Measurements from ENCODE around the gene HSD11B2. TPM values are rescaled to one million over a fixed set of nuclear protein-coding genes. Genes with fewer than 3 reads are reported as not detected.
A peak's percentile ranks its signal among the peaks of the same experiment; 100 is the strongest.

HSD11B2 gene
- total and polyA plus RNA-seq, 2 donors (not counting 1 experiment from before 2014, with no cell fraction given) = 0.15 TPM; not detected in 1

- H3K79me2 ChIP-seq (ENCODE audit: control insufficient read depth, insufficient read depth, low read length) = no peaks in the 10 kb centered on the region
- no peaks in the 10 kb centered on the region for H3K9me3 ChIP-seq (ENCODE audit: control insufficient read depth, insufficient read depth, low read depth, low read length)
- no peak for DNase-seq (ENCODE audit: low read depth in 2 of 2)
- H4K20me1 ChIP-seq (ENCODE audit: control insufficient read depth, extremely low read depth, insufficient read depth, low read length) = no peaks in the 10 kb centered on the region
- no peak overlapping the region for H3K4me2 ChIP-seq (ENCODE audit: extremely low read depth, insufficient read depth, low read length)
- H3K9ac ChIP-seq (ENCODE audit: insufficient read depth, low read length) = no peak overlapping the region
- TF ChIP-seq CTCF (conservative IDR thresholded peaks at IDR 0.05 in 1 of 2, IDR thresholded peaks at IDR 0.05 in 1 of 2; ENCODE audit: low read depth in 1 of 2, low read length in 2 of 2) (no peak), EZH2 (IDR thresholded peaks at IDR 0.05; ENCODE audit: low read length, missing control alignments) (no peak)
- no peak overlapping the region for H3K4me3 ChIP-seq (replicated peaks in 1 of 4; ENCODE audit: control extremely low read depth in 1 of 4, insufficient read depth in 1 of 4, low read depth in 3 of 4, low read length in 4 of 4)
- no peaks in the 10 kb centered on the region for H3K36me3 ChIP-seq (ENCODE audit: control insufficient read depth, insufficient read depth, low read length)
- peaks cover 24% of the 10 kb centered on the region for H3K4me1 ChIP-seq (ENCODE audit: control insufficient read depth, extremely low read depth, insufficient read depth, low read length)
- no peaks in the 10 kb centered on the region for H3K27me3 ChIP-seq (ENCODE audit: control insufficient read depth, insufficient read depth, low read length)
- H2AFZ ChIP-seq (ENCODE audit: low read length) = no peak overlapping the region
- no peak overlapping the region for H3K27ac ChIP-seq (ENCODE audit: insufficient read depth, low read length)
Observed at GRCh38 chr16:67405336-67405735, 25.6 kb upstream of the HSD11B2 start.

GRCh38 chr16:67406111-67406971 lies 24.6 kb upstream of the HSD11B2 start:
- Histone ChIP-seq H3K9me3 (ENCODE audit: control insufficient read depth, insufficient read depth, low read depth, low read length) (no peaks in the 10 kb centered on the region), H3K4me1 (ENCODE audit: control insufficient read depth, extremely low read depth, insufficient read depth, low read length) (peaks cover 24% of the 10 kb centered on the region), H4K20me1 (ENCODE audit: control insufficient read depth, extremely low read depth, insufficient read depth, low read length) (no peaks in the 10 kb centered on the region), H3K4me3 (replicated peaks in 1 of 4; ENCODE audit: control extremely low read depth in 1 of 4, insufficient read depth in 1 of 4, low read depth in 3 of 4, low read length in 4 of 4) (peak overlapping the region in 1 of 4 experiments; percentile 12), H3K27ac (ENCODE audit: insufficient read depth, low read length) (peak overlapping the region; percentile 75), H3K36me3 (ENCODE audit: control insufficient read depth, insufficient read depth, low read length) (no peaks in the 10 kb centered on the region), H2AFZ (ENCODE audit: low read length) (no peak overlapping the region), H3K9ac (ENCODE audit: insufficient read depth, low read length) (peak overlapping the region; percentile 33), H3K27me3 (ENCODE audit: control insufficient read depth, insufficient read depth, low read length) (no peaks in the 10 kb centered on the region), H3K4me2 (ENCODE audit: extremely low read depth, insufficient read depth, low read length) (peak overlapping the region; percentile 55), H3K79me2 (ENCODE audit: control insufficient read depth, insufficient read depth, low read length) (no peaks in the 10 kb centered on the region)
- TF ChIP-seq CTCF (conservative IDR thresholded peaks at IDR 0.05 in 1 of 2, IDR thresholded peaks at IDR 0.05 in 1 of 2; ENCODE audit: low read depth in 1 of 2, low read length in 2 of 2) (no peak), EZH2 (IDR thresholded peaks at IDR 0.05; ENCODE audit: low read length, missing control alignments) (no peak)
- peak; percentile 68 to 86 for DNase-seq (ENCODE audit: low read depth in 2 of 2)

GRCh38 chr16:67407176-67407787 lies 23.6 kb upstream of the HSD11B2 start:
- Histone ChIP-seq H3K4me1 (ENCODE audit: control insufficient read depth, extremely low read depth, insufficient read depth, low read length) (peaks cover 24% of the 10 kb centered on the region), H3K36me3 (ENCODE audit: control insufficient read depth, insufficient read depth, low read length) (no peaks in the 10 kb centered on the region), H3K27me3 (ENCODE audit: control insufficient read depth, insufficient read depth, low read length) (no peaks in the 10 kb centered on the region), H2AFZ (ENCODE audit: low read length) (no peak overlapping the region), H4K20me1 (ENCODE audit: control insufficient read depth, extremely low read depth, insufficient read depth, low read length) (no peaks in the 10 kb centered on the region), H3K4me2 (ENCODE audit: extremely low read depth, insufficient read depth, low read length) (peak overlapping the region; percentile 55), H3K27ac (ENCODE audit: insufficient read depth, low read length) (peak overlapping the region; percentile 75), H3K4me3 (replicated peaks in 1 of 4; ENCODE audit: control extremely low read depth in 1 of 4, insufficient read depth in 1 of 4, low read depth in 3 of 4, low read length in 4 of 4) (no peak overlapping the region), H3K9me3 (ENCODE audit: control insufficient read depth, insufficient read depth, low read depth, low read length) (no peaks in the 10 kb centered on the region), H3K9ac (ENCODE audit: insufficient read depth, low read length) (no peak overlapping the region), H3K79me2 (ENCODE audit: control insufficient read depth, insufficient read depth, low read length) (no peaks in the 10 kb centered on the region)
- TF ChIP-seq CTCF (conservative IDR thresholded peaks at IDR 0.05 in 1 of 2, IDR thresholded peaks at IDR 0.05 in 1 of 2; ENCODE audit: low read depth in 1 of 2, low read length in 2 of 2) (no peak), EZH2 (IDR thresholded peaks at IDR 0.05; ENCODE audit: low read length, missing control alignments) (no peak)
- no peak for DNase-seq (ENCODE audit: low read depth in 2 of 2)

Measured in fibroblast of lung (primary cell).